MCF 10A (cell line): ENCODE results near the gene DCHS1. TPM values are rescaled to one million over a fixed set of nuclear protein-coding genes. Genes with fewer than 3 reads are reported as not detected.

Experiments used
- BruUV-seq: library from RNA; stranded (reverse); fragments of 400-500 nt; replicated peaks from 2 replicates; lab custom pipeline; 2021; lab: Mats Ljungman, UMichigan
- CTCF ChIA-PET: fragments of 300-600 bp; sonication (Branson Sonifier 250); formaldehyde crosslinking; extraction: SDS; loops from one replicate; lab custom pipeline; 2021; ENCODE audit warnings: antibody characterized with exemption, inconsistent platforms; lab: Yijun Ruan, JAX
- POLR2A ChIA-PET: fragments of 300-600, 350-650 bp; sonication (Branson Sonifier 250); formaldehyde crosslinking; extraction: SDS; loops from one replicate; lab custom pipeline; 2020; ENCODE audit warnings: antibody characterized with exemption, inconsistent platforms; lab: Yijun Ruan, JAX
- DNase-seq: peaks from one replicate; pipeline ENCODE4 v3.0.0-alpha.2; 2018; ENCODE audit not compliant: unreplicated experiment
- H3K27ac Mint-ChIP-seq: one replicate; pipeline ENCODE4 v1.8.0; 2022; ENCODE audit warnings: mild to moderate bottlenecking, low read depth, mixed read lengths; ENCODE audit not compliant: unreplicated experiment
- H3K27me3 Mint-ChIP-seq: one replicate; pipeline ENCODE4 v1.8.0; 2022; ENCODE audit warnings: mixed read lengths; ENCODE audit not compliant: insufficient read depth, unreplicated experiment
- H3K36me3 Mint-ChIP-seq: one replicate; pipeline ENCODE4 v1.8.0; 2022; ENCODE audit warnings: mild to moderate bottlenecking, moderate library complexity, mixed read lengths; ENCODE audit not compliant: insufficient read depth, unreplicated experiment
- H3K4me1 Mint-ChIP-seq: one replicate; pipeline ENCODE4 v1.8.0; 2022; ENCODE audit warnings: mixed read lengths; ENCODE audit not compliant: insufficient read depth, unreplicated experiment
- H3K4me3 Mint-ChIP-seq: one replicate; pipeline ENCODE4 v1.8.0; 2022; ENCODE audit warnings: mild to moderate bottlenecking, moderate library complexity, mixed read lengths; ENCODE audit not compliant: unreplicated experiment
- H3K9me3 Mint-ChIP-seq: one replicate; pipeline ENCODE4 v1.8.0; 2022; ENCODE audit warnings: mixed read lengths; ENCODE audit not compliant: unreplicated experiment
- intact Hi-C: fragments of 100-400 bp; cut with micrococcal nuclease; formaldehyde crosslinking; loops from 2 replicates; pipeline ENCODE4 v1.14.1; 2022
- total RNA-seq: library from RNA; stranded (reverse); gene quantifications from 2 replicates; pipeline ENCODE4 v1.2.3, GENCODE V29; 2022
- TF ChIP-seq, protein P1 (sequence below): fragments of 200-600 bp; IDR thresholded peaks from one replicate; pipeline ENCODE4 v1.8.0; 2022; ENCODE audit warnings: antibody characterized with exemption, mild to moderate bottlenecking; ENCODE audit not compliant: unreplicated experiment

Gene DCHS1
- total RNA-seq, 1 experiment from 2014 or later: 0.19 TPM

GRCh38 chr11:6571434-6572008 lies 84.1 kb downstream of the DCHS1 start:
- Mint-ChIP-seq H3K9me3 (no peaks in the 10 kb centered on the region), H3K4me1 (peaks cover 26% of the 10 kb centered on the region), H3K27ac (no peak overlapping the region), H3K36me3 (peaks cover 8% of the 10 kb centered on the region), H3K27me3 (no peaks in the 10 kb centered on the region), H3K4me3 (no peak overlapping the region)
- BruUV-seq: no TSS peak
- ChIA-PET CTCF (interaction anchor here (0.6 kb wide), 2 partner anchors 17 to 128 kb away, joined by 3 read pairs; no protein-coding TSS in a partner anchor), POLR2A (no interaction called here)
- TF ChIP-seq, protein P1, sequence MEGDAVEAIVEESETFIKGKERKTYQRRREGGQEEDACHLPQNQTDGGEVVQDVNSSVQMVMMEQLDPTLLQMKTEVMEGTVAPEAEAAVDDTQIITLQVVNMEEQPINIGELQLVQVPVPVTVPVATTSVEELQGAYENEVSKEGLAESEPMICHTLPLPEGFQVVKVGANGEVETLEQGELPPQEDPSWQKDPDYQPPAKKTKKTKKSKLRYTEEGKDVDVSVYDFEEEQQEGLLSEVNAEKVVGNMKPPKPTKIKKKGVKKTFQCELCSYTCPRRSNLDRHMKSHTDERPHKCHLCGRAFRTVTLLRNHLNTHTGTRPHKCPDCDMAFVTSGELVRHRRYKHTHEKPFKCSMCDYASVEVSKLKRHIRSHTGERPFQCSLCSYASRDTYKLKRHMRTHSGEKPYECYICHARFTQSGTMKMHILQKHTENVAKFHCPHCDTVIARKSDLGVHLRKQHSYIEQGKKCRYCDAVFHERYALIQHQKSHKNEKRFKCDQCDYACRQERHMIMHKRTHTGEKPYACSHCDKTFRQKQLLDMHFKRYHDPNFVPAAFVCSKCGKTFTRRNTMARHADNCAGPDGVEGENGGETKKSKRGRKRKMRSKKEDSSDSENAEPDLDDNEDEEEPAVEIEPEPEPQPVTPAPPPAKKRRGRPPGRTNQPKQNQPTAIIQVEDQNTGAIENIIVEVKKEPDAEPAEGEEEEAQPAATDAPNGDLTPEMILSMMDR: no peak
- no peak for DNase-seq
- intact Hi-C loops: no loop called here

Other genes starting within 250 kb of the DCHS1 start
- gene APBB1, start 236.7 kb downstream of the DCHS1 start, total RNA-seq: 0.89 and 1.3 TPM in 2 replicates
- 0.71 and 0.75 TPM in 2 replicates for gene HPX, start 214.8 kb downstream of the DCHS1 start, total RNA-seq
- 7.3 and 7.4 TPM in 2 replicates for gene TRIM3, start 181.9 kb downstream of the DCHS1 start, total RNA-seq
- gene ARFIP2, start 174.5 kb downstream of the DCHS1 start, total RNA-seq: 76.3 and 96.0 TPM in 2 replicates
- 36.2 and 42.1 TPM in 2 replicates for gene TIMM10B, start 174.3 kb downstream of the DCHS1 start, total RNA-seq
- gene DNHD1, start 158.5 kb downstream of the DCHS1 start, total RNA-seq: 18.3 and 26.5 TPM in 2 replicates
- 23.4 and 27.6 TPM in 2 replicates for gene RRP8, start 52.2 kb downstream of the DCHS1 start, total RNA-seq
- 78.9 and 92.3 TPM in 2 replicates for gene ILK, start 52.0 kb downstream of the DCHS1 start, total RNA-seq
- gene TAF10, start 43.6 kb downstream of the DCHS1 start, total RNA-seq: 157 and 167 TPM in 2 replicates
- gene TPP1, start 36.4 kb downstream of the DCHS1 start, total RNA-seq: 26.9 and 46.5 TPM in 2 replicates
- gene MRPL17, start 27.5 kb upstream of the DCHS1 start, total RNA-seq: 78.0 and 88.4 TPM in 2 replicates
- gene OR2AG2, start 116.2 kb upstream of the DCHS1 start, total RNA-seq: 0.37 and 0.39 TPM in 2 replicates
- gene OR2AG1, start 127.2 kb upstream of the DCHS1 start, total RNA-seq: not detected in 2 replicates
- gene OR6A2, start 143.9 kb upstream of the DCHS1 start, total RNA-seq: 0.17 and 0.28 TPM in 2 replicates
- not detected in 2 replicates for gene OR10A5, start 189.9 kb upstream of the DCHS1 start, total RNA-seq
- not detected in 2 replicates for gene OR10A2, start 207.2 kb upstream of the DCHS1 start, total RNA-seq
- not detected in 2 replicates for gene OR10A4, start 220.8 kb upstream of the DCHS1 start, total RNA-seq
- 0.37 and 0.56 TPM in 2 replicates for gene OR2D2, start 236.7 kb upstream of the DCHS1 start, total RNA-seq